Left lobe of liver (tissue), 2 donors: Measurements from ENCODE around the gene HAGHL. TPM values are rescaled to one million over a fixed set of nuclear protein-coding genes. Genes with fewer than 3 reads are reported as not detected.
"Not testable (repeated sequence)": the region's sequence is repeated elsewhere in the genome, so short reads cannot be mapped to it uniquely, and the experiment has no call there.

ENCODE experiments used
- ATAC-seq: fragments of 200-7000 bp; cut with Tn5 transposase; one replicate; pipeline ENCODE4 v1.9.1; 2020; ENCODE audit warnings: mild to moderate bottlenecking, moderate library complexity
- DNase-seq: peaks from one replicate; pipeline ENCODE4 v3.0.0-alpha.2; 2020; ENCODE audit warnings: low spot score
- total RNA-seq: library from RNA; stranded (reverse); gene quantifications from one replicate; pipeline ENCODE4 v1.2.1, GENCODE V29; 2021
- donor health status: DM: no; HTN: no; CAD: no; lungs with moderate emphysema.
- donor health status: DM: no; HTN: yes; CAD: no.

Gene HAGHL
- total RNA-seq, 1 donor from 2014 or later = 1.2 TPM

DNA sequence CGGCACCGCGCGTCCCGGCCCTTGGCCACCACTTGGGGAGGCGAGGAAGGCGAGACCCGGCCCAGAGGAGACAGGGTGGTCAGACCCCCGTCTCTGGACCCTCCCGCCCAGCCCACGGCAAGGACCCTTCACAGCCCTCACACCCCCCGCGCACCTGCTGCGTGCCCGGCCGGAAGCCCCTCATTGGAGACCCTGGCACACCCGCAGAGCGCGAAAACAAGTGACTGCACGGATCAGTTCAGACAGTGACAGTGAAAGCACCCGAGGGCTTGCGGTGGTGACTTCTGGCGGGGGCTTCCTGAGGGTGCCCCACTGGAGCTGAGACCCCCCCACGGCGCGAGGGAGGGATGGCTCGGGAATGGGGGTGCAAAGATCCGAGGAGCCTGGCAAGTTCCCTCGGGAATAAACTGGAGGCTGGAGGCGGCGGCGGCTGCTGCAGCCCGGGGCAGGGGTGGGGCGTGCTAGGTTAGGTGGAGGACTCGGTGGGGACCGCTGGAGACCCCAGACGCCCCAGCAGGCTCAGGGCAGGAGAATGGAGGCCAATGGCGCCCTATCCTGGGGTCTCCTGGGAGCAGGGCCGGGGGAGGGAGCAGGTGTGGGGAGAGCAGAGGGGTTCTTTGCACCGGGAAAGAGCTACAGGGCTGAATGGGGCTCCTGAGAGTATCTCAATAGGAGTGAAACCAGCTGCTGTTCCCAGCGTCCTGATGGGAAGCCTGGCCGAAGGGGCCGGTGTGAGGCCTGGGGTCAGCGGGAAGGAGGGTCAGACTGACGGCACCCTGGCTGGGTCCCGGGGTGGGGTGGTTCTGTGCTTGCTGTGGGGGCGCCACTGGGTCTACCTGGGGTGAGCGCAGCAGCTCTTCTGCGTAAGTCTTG is 20.5 kb upstream of the HAGHL start:
- DNase-seq (no peak), ATAC-seq (no peak)

DNA sequence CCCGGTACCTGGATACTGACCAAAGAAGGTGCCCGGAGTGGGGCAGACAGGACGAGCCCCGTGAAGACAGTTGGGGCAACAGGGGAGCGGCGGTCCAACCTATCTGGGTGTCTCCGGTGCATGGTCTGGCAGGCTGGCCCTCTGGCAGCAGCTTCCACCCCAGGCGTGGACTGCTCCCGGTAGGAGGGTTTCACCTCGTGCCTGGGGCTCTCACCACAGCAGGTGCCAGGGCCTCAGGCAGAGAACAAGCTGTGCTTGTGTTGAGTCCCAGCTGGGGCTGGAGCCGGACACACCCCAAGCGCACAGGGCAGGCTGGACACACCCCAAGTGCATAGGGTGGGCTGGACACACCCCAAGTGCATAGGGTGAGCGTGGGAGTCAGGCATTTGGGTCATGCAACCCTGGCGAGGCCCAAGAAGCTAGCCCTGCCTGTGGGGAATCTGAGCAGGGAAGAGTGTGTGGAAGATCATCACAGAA is 19.8 kb upstream of the HAGHL start:
- no peak for DNase-seq
- no peak for ATAC-seq

DNA sequence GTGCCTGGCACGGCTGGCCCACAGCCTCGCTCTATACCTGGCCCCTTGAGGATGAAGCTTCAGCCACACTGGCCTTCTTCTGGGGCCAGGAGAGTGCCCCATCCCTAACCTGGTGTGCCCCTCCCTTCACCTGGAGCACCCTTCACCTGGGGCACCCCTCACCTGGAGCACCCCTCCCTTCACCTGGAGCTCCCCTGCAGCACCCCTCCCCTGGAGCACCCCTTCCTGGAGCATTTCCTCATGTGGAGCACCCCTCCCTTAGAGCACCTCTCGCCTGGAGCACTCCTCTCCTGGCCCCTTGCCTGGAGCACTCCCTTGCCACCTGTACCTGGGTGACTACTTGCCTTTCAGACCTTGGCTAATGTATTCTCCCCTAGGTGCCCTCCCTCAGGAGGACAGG is 18.9 kb upstream of the HAGHL start:
- ATAC-seq = no peak

DNA sequence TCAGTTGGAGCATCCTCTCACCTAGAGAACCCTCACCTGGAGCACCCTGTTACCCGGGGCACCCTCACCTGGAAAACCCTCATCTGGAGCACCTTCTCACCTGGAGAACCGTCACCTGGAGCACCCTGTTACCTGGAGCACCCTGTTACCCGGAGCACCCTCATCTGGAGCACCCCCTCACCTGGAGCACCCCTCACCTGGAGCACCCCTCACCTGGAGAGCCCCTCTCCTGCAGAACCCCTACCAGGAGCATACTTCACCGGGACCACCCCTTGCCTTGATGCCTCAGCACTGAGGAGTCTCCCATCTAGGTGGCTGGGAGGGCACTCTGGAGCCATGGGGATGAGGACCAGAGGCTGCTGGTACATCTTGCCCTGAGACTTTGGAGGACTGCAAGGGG is 17.9 kb upstream of the HAGHL start:
- no peak for ATAC-seq
- DNase-seq = no peak

More for the DNA sequence above, 18.9 kb upstream of the HAGHL start:
- DNase-seq = no peak

DNA sequence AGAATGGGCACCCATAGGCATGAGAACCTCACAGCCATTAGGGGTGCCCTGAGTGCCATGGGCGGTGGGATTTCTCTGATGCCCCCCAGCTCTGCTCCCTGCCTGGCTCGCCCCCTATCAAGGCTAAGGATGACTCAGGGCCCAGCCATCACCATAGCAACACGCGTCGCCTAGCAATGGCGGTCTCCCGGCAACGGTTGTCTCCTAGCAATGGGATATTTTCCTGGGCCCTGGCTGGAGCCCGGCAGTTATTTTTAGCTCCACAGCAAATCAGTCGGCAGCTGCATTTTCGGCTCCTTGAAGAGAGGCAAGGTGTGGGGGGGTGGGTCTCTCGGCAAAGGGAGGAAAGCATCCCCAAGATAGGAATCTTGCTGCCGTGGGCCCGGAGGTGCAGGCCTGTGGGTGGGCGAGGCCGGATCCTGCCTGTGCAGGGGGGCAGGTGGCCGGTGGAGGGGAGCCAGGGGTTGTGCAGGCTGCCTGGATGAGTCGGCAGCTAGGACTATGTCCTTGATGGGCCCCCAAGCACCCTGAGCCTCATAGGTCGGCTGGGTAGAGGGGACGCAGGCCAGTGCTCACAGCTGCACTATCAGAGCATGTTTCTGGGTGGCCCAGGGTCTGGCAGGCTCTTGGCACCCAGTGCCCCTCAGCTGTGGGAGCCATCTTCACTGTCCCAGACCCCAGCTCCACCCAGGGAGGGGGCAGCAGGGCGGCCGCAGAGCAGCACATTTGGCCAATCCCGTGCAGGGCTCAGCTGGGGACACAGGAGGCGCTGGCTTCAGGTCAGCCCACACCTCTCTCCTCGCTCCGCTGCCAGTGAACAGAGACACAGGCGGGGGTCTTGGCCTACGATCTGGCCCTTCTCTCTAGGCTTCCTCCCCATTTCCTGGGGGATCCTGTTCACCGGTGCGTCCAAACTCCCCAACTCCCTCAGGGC is 17.1 kb upstream of the HAGHL start:
- no peak for ATAC-seq
- DNase-seq = no peak

DNA sequence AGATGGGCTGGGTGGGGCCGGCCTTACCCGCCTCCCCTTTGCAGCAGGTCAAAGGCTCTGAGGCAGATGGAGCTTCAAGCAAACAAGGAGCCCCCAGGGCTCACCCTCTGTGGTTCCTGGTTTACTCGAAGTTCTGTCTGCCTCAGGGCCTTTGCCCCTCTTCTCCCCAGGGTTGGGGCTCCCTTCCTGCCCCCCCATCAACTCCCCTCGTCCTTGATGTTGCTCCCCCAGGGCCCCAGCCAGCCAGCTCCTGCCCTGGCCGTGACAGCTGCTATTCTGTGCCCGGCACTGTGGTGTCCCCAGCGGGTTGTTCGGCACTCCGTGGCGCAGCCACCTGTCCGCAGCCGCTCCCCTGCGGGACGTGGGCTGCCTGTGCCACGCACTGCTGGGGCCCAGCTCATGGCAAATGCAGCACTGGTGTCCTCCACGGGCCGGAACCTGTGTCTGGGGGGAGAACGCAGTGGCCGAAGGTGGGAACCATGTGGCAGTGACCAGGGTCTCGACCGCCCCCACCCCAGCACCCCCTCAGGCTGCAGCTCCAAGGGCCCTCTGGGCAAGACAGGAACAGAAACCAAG is 16.3 kb upstream of the HAGHL start:
- ATAC-seq (no peak), DNase-seq (no peak)

DNA sequence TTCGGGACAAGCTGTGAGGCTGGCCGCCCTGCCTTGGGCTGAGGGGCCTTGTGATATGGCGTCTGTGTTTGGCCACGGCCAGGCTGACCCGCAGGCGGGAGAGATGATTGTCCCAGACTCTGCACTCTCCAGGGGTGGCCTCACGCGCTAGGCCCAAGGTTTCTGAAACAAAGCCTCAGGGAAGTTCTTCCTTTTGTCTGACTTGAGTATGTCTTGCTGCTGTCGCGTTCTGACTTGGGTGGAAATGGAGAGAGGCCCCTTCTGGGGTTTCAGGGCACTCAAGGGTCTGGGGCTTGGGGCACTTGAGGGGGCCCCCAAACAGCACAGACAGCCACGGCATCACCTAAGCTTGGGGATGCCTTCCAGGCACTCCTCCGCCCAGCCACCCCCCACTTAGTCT is 15.8 kb upstream of the HAGHL start:
- DNase-seq (no peak), ATAC-seq (no peak)

DNA sequence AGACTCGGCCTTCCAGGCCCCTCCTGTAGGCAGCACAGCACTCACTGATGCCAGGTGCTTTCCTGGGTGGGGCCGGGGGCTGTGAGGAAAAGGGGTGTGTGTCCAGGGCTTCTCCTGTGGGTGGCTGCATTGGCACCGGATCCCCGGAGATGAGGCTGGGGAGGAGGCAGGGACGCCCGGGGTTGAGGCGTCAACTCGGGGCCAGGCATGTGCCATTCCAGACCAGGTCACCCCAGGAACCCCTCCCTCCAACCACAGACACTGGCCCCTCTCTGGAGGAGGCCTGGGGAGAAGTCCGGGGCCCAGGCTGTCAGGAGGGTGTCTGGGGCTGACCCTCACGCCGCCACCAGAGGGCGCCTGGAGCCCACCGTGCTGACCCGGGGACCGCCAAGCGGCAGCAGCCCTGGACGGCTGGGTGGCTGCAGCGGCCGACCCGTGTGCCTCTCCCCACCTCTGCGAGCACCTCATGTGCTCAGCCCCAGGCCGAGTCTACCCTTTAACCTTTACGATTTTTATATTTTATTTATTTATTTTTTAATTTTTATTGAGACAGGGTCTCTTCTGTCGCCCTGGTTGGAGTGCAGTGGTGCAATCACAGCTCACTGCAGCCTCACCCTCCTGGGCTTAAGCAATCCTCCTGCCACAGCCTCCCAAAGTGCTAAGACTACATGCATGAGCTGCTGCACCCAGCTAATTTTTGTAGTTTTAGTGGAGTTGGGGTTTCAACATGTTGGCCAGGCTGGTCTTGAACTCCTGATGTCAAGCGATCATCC is 15.2 kb upstream of the HAGHL start:
- ATAC-seq (peak; percentile 64), DNase-seq (peak; percentile 78)

DNA sequence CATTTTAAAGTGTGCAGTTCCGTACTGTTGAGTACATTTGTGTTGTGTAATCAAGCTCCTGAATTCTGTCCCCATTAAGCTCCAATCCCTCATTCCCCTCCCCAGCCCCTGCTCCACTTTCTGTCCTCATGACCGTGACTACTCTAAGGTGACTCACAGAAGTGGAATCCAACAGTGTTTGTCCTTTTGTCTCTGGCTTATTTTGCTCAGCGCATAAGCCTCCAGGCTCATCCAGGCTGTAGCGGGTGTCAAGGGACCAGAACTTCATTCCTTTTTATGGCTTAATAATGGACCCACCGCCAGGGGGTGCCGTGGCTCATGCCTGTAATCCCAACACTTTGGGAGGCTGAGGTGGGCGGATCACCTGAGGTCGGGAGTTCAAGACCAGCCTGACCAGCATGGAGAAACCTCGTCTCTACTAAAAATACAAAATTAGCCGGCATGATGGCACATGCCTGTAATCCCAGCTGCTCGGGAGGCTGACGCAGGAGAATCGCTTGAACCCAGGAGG is 14.1 kb upstream of the HAGHL start:
- ATAC-seq, DNase-seq: not testable (repeated sequence)

DNA sequence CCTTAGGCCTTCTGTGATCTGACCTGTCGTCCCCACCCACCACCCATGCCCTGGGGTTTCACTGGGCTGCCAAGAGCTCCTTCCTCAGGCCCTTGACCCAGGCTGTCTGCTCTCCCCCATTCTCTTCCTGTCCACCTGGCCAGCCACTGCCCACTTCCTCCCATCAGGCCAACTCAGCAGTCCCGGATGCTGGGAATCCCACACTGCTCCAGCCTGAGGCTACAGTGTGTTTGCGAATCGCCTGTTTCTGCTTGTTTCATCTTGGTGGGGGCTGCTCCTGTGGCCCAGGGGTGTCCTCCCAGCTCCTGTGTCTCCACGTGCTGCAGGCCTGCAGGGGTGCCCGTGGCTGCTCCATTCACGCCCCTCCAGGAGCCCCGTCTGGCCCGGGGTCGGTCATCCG is 12.8 kb upstream of the HAGHL start:
- DNase-seq (no peak), ATAC-seq (no peak)

DNA sequence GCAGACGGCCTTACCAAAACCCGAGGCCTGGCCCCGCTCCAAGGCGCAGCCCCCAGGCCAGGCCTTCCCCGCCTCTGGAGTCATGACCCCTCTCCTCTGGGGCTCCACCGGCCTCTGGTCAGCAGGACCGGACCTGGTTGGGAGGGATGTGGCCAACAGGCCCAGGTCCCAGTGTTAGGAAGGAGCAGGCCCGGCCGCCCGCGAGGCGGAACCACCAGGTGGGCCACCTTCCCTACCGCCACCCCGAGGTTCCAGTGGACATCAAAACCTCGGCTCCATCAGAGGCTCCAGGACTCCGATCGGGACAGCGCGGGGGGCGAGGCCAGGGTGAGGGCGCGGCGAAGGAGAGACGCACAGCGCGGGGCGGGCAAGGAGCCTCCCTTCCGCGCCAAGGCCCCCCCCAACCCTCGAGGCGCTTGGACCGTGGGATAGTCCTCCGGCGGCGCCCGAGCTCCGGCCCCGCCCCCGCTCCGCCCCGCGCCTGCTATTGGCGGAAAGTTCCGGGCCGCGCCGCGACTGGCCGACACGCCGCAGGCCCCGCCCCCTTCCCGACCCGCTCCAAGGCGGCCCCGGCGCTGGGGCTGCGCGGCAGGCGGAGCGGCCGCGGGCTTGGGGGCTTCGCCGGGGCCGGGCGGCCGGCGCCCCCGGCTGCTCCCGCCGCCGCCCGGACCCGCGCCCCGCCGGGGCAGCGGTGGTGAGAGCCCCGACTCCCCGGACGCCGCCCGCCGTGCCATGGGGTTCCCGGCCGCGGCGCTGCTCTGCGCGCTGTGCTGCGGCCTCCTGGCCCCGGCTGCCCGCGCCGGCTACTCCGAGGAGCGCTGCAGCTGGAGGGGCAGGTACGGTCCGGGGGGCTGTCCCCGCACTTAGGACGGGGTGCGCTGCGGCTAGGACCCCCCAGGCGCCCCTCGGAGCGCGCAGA is 12.1 kb upstream of the HAGHL start, which contains the start of gene METRN:
Gene METRN (plus strand): TSS at position 561 of the 919 bp plus-strand sequence. CDS start 172 bp downstream, at position 733.
- ATAC-seq (peak; percentile 83), DNase-seq (peak; percentile 92)

DNA sequence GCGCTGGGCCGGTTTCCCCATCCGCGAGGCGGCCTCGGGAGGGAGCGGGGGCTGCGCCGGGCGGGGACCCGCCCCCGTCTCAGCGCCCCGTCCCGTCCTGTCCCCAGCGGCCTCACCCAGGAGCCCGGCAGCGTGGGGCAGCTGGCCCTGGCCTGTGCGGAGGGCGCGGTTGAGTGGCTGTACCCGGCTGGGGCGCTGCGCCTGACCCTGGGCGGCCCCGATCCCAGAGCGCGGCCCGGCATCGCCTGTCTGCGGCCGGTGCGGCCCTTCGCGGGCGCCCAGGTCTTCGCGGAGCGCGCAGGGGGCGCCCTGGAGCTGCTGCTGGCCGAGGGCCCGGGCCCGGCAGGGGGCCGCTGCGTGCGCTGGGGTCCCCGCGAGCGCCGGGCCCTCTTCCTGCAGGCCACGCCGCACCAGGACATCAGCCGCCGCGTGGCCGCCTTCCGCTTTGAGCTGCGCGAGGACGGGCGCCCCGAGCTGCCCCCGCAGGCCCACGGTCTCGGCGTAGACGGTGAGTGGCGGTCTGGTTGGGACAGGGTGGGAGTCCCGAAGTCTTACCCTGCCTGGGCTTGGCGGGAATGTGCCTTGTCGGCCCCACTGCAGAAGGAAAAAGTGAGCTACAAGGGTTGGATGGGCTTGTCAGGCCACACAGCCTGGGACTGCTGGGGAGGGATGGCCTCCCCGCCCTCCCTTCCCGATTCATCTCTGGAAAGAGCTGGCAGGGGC is 11.3 kb upstream of the HAGHL start:
- ATAC-seq (peak; percentile 39), DNase-seq (no peak)

DNA sequence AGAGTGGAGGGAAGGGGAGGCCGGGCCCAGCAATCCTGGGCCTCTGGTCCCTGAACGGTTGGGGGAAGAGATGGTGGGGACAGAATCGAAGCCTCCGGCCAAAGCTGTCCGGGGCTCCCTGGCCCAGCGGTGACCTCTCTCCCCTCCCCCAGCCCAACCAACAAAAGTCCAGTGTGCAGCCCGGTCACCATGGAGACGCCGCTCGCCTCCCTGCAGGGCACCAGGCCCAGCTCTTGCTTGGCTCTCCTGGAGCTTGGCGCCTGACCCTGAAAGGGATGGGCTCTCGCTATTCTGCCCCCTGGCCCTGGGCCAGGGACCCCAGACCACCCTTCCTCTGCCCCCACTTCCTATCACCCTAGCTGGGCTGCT is 10.7 kb upstream of the HAGHL start:
- DNase-seq = peak; percentile 90

DNA sequence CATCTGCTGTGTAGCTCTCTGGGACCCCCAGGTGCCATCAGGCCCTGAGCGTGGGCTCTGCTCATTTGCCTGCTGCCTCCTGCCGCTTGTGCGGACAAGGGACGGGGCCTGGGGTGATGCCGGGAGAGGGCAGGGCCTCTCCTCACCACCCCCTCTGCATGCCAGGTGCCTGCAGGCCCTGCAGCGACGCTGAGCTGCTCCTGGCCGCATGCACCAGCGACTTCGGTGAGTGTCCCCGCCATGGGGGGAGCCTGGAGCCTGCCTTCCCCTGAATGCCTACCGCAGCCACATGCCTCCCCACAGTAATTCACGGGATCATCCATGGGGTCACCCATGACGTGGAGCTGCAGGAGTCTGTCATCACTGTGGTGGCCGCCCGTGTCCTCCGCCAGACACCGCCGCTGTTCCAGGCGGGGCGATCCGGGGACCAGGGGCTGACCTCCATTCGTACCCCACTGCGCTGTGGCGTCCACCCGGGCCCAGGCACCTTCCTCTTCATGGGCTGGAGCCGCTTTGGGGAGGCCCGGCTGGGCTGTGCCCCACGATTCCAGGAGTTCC is 10.1 kb upstream of the HAGHL start:
- ATAC-seq (no peak), DNase-seq (no peak)

More for the DNA sequence above, 10.7 kb upstream of the HAGHL start:
- peak; percentile 74 for ATAC-seq

DNA sequence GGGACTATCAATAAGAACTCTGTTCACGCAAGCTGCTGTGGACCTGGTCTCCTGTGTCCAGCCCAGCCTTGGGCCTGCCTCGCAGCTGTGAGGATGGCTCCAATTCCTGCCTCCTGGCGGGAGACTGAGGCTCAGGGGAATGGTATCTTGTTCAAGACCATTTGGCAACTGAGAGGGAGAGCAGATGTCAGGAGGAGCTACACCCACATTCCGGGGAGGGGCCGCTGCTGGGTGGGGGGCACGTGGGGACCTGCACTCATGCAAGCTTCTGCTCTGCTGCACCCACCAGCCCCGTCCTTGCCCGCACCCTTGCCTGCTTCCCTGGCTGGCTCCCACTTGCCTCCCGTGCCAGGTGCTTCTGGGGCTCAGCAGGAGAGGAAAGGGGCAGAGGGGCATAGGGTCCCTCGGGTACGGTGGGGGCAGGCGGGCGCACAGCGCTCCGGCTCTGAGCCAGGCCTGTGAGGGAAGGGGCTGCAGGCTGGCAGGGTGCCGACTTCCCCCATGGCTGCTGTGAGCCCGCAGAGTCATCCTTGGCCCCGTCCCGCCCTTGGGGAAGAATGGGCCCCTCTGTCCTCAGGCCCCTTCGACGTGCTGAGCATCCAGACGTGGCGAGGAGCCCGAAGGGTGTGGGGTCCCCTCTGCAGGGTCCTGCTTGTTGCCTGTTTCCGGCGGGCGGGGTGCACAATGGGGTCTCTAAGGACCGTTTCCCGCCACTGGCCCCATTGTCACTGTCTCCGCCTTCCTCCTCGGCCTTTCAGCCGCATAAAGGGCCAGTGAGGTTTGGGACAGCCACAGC is 9.3 kb upstream of the HAGHL start:
- DNase-seq (no peak), ATAC-seq (no peak)

DNA sequence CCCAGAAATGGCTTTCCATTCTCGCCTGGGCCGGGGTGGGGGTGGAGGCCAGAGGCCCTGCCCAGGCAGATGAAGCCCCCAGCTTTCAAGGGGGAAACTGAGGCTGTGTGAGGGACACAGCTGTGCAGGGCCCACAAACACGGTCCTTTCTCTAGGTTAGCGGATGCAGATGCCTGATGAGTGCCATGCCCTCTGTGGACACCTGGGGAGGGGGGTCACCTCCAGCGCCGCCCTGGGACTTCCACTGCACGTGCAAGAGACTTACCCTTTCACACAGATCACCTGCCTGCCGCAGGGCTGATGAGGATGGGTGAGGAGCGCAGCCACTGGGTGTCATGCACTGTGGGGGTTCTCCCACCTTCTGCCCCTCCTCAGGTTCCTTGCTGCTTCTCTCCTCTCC is 8.5 kb upstream of the HAGHL start:
- no peak for DNase-seq
- no peak for ATAC-seq

DNA sequence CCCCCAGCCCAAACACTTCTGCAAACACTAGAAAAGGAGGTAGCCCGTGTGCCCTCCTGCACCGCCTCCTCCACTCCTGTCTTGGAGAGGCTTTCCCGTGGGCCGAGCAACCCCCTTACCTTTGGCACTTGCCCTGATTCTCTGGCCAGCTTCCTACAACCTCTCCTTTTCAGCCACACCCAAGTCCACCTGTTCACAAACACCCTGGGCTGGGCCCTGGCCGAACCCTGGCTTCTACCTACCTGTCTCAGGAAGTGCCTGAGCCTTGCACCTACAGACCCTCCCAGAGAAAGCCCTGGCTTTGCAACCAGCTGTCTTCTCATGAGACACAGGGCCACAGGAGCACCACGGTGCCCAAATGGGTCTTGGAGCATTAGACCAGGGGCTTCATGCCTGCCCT is 8.0 kb upstream of the HAGHL start:
- no peak for ATAC-seq

More for the DNA sequence above, 8.0 kb upstream of the HAGHL start:
- no peak for DNase-seq
